OCI-LY1 (cell line): ENCODE data around the gene NFYC.

ENCODE experiments used
- H2AFZ ChIP-seq: fragments of 200-600 bp; sonication (generic), shearing (Covaris generic); 2 replicates; pipeline ENCODE4 v1.6.0; 2014; ENCODE audit warnings: antibody characterized with exemption, mild to moderate bottlenecking, low read length
- H3F3A ChIP-seq: fragments of 200-600 bp; sonication (generic), shearing (Covaris generic); 2 replicates; pipeline ENCODE4 v1.6.0; 2014; ENCODE audit warnings: mild to moderate bottlenecking, antibody characterized with exemption, low read length, moderate library complexity; ENCODE audit not compliant: insufficient read depth
- H3K27ac ChIP-seq: fragments of 200-600 bp; sonication (generic); 2 replicates; pipeline ENCODE4 v1.5.1; 2014; ENCODE audit warnings: low read length, mixed run types, mild to moderate bottlenecking, low read depth; ENCODE audit not compliant: poor library complexity, severe bottlenecking
- H3K27me3 ChIP-seq: fragments of 200-600 bp; sonication (generic); 2 replicates; pipeline ENCODE4 v1.6.0; 2014; ENCODE audit warnings: antibody characterized with exemption, mild to moderate bottlenecking, low read length, moderate library complexity; ENCODE audit not compliant: insufficient read depth
- H3K36me3 ChIP-seq: fragments of 200-600 bp; sonication (generic); 2 replicates; pipeline ENCODE4 v1.6.1; 2014; ENCODE audit warnings: mild to moderate bottlenecking, antibody characterized with exemption, low read length, moderate library complexity, mixed read lengths; ENCODE audit not compliant: insufficient read depth
- H3K4me1 ChIP-seq: fragments of 200-600 bp; sonication (generic); 2 replicates; pipeline ENCODE4 v1.5.1; 2014; ENCODE audit warnings: mild to moderate bottlenecking, low read length, moderate library complexity; ENCODE audit not compliant: insufficient read depth, severe bottlenecking
- H3K4me2 ChIP-seq: fragments of 200-600 bp; sonication (generic), shearing (Covaris generic); 2 replicates; pipeline ENCODE4 v1.6.1; 2014; ENCODE audit warnings: low read length
- H3K4me3 ChIP-seq: fragments of 200-600 bp; sonication (generic); 2 replicates; pipeline ENCODE4 v1.5.1; 2014; ENCODE audit warnings: low read length, low read depth, mild to moderate bottlenecking, mixed read lengths; ENCODE audit not compliant: poor library complexity, severe bottlenecking
- H3K79me2 ChIP-seq: fragments of 200-600 bp; shearing (Covaris generic); 2 replicates; pipeline ENCODE4 v1.6.1; 2016; ENCODE audit warnings: mixed run types, low read length, mixed read lengths; ENCODE audit not compliant: insufficient read depth
- H3K9ac ChIP-seq: fragments of 200-600 bp; sonication (generic), shearing (Covaris generic); 2 replicates; pipeline ENCODE4 v1.6.1; 2014; ENCODE audit warnings: mild to moderate bottlenecking, low read length, mixed read lengths
- H3K9me2 ChIP-seq: fragments of 200-600 bp; sonication (generic), shearing (Covaris generic); 2 replicates; pipeline ENCODE4 v1.6.1; 2014; ENCODE audit warnings: low read depth, mild to moderate bottlenecking, low read length, mixed read lengths
- H3K9me3 ChIP-seq: fragments of 200-600 bp; shearing (Covaris generic); 2 replicates; pipeline ENCODE4 v1.6.1; 2014; ENCODE audit warnings: low read length, mixed read lengths
- H4K20me1 ChIP-seq: fragments of 200-600 bp; sonication (generic), shearing (Covaris generic); 2 replicates; pipeline ENCODE4 v1.6.0; 2016; ENCODE audit warnings: mild to moderate bottlenecking, low read length; ENCODE audit not compliant: insufficient read depth
- EZH2 ChIP-seq: fragments of 200-600 bp; sonication (generic), shearing (Covaris generic); IDR thresholded peaks from 2 replicates; pipeline ENCODE4 v1.8.0; 2017; ENCODE audit warnings: borderline replicate concordance, mixed run types, mild to moderate bottlenecking, antibody characterized with exemption, low read length, moderate library complexity, mixed read lengths
- TF ChIP-seq, protein P1 (sequence below): fragments of 200-600 bp; sonication (generic), shearing (Covaris generic); IDR thresholded peaks from 2 replicates; pipeline ENCODE4 v1.5.1; 2017; ENCODE audit warnings: mild to moderate bottlenecking, antibody characterized with exemption, low read length, moderate library complexity, mixed read lengths

Gene NFYC

DNA sequence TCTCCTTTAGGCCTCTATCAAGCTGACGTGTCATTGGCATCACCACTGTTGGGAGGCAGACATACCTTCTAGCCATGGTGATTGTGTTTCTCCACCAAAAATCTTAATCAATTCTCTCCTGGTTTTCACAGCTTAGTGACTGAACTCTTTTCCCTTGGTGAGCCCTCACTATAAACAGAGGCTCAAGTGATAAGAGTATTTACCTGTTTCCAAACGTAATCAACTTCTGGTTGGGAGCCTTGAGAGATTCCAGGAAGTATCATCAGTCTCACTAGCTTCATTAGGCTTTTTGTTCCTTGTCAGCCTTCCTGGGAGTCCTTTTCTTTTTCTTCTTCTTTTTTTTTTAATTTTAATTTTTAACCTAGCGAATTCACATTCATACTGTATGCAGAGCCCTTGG, 58.3 kb downstream of the NFYC start:
- H3K9ac ChIP-seq: no peak overlapping the region
- no peaks in the 10 kb centered on the region for H4K20me1 ChIP-seq
- H3K4me1 ChIP-seq: no peaks in the 10 kb centered on the region
- no peaks in the 10 kb centered on the region for H3K9me2 ChIP-seq
- H3K27ac ChIP-seq: no peak overlapping the region
- H3K79me2 ChIP-seq: no peaks in the 10 kb centered on the region
- H3K4me3 ChIP-seq: no peak overlapping the region
- no peak overlapping the region for H2AFZ ChIP-seq
- H3F3A ChIP-seq: no peaks in the 10 kb centered on the region
- H3K27me3 ChIP-seq: no peaks in the 10 kb centered on the region
- no peaks in the 10 kb centered on the region for H3K9me3 ChIP-seq
- H3K36me3 ChIP-seq: peaks cover 99% of the 10 kb centered on the region
- H3K4me2 ChIP-seq: no peak overlapping the region
- TF ChIP-seq, protein P1, sequence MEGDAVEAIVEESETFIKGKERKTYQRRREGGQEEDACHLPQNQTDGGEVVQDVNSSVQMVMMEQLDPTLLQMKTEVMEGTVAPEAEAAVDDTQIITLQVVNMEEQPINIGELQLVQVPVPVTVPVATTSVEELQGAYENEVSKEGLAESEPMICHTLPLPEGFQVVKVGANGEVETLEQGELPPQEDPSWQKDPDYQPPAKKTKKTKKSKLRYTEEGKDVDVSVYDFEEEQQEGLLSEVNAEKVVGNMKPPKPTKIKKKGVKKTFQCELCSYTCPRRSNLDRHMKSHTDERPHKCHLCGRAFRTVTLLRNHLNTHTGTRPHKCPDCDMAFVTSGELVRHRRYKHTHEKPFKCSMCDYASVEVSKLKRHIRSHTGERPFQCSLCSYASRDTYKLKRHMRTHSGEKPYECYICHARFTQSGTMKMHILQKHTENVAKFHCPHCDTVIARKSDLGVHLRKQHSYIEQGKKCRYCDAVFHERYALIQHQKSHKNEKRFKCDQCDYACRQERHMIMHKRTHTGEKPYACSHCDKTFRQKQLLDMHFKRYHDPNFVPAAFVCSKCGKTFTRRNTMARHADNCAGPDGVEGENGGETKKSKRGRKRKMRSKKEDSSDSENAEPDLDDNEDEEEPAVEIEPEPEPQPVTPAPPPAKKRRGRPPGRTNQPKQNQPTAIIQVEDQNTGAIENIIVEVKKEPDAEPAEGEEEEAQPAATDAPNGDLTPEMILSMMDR: no peak
- no peak for TF ChIP-seq EZH2

DNA sequence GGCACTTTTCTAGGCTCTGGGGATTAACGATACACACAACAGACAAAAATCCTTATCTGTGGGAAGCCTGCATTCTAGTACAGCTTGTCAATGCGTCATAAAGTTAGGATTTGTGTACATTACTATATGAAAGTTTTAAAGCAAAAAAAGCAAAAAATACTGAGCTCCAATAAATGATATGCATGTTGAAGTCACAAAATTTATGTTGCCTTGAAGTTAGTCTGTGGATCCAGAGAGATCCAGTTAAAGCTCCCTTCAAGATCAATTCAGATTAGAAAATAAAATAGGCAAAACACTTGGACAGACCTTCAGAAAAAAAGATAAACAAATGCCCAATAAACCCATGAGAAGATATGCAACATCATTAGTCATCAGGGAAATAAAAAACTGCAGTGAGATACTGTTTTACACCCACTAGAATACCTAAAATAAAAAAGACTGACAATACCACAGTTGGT, 59.0 kb downstream of the NFYC start:
- H3K9ac ChIP-seq: no peak overlapping the region
- no peaks in the 10 kb centered on the region for H3K9me3 ChIP-seq
- no peak overlapping the region for H3K27ac ChIP-seq
- H3K4me3 ChIP-seq: no peak overlapping the region
- peaks cover 99% of the 10 kb centered on the region for H3K36me3 ChIP-seq
- H2AFZ ChIP-seq: no peak overlapping the region
- no peaks in the 10 kb centered on the region for H3K27me3 ChIP-seq
- no peak overlapping the region for H3K4me2 ChIP-seq
- H3K9me2 ChIP-seq: no peaks in the 10 kb centered on the region
- H3K79me2 ChIP-seq: no peaks in the 10 kb centered on the region
- no peaks in the 10 kb centered on the region for H4K20me1 ChIP-seq
- no peaks in the 10 kb centered on the region for H3K4me1 ChIP-seq
- no peaks in the 10 kb centered on the region for H3F3A ChIP-seq
- TF ChIP-seq, protein P1: no peak
- TF ChIP-seq EZH2: no peak

DNA sequence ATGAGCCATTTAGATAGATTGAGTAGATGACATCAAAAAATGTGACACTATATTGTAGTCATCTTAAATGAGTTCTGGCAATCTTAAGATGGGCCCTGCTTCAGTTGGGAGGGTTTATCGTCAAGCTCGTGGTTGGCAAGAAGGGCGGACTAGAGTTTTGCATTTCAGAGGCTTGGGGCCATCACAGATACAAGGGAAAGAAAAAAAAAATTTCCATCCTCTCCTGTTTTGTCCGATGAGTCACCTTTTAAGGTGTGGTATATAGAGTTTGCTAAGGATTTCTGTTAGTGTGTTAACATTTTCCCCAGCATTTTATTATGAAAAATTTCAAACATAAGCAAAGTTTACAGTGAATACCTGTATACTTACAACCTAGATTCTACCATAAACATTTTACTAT, 60.3 kb downstream of the NFYC start:
- Histone ChIP-seq H2AFZ (no peak overlapping the region), H3K9me3 (no peaks in the 10 kb centered on the region), H3K27me3 (no peaks in the 10 kb centered on the region), H3K4me2 (no peak overlapping the region), H3K4me3 (no peak overlapping the region), H4K20me1 (no peaks in the 10 kb centered on the region), H3K4me1 (no peaks in the 10 kb centered on the region), H3K36me3 (peaks cover 100% of the 10 kb centered on the region), H3K9ac (no peak overlapping the region), H3F3A (no peaks in the 10 kb centered on the region), H3K79me2 (no peaks in the 10 kb centered on the region), H3K27ac (no peak overlapping the region), H3K9me2 (no peaks in the 10 kb centered on the region)
- TF ChIP-seq, protein P1: no peak
- no peak for TF ChIP-seq EZH2
